Epithelial cell of proximal tubule (primary cell): ENCODE results near the gene KLF11. TPM values are rescaled to one million over a fixed set of nuclear protein-coding genes. Genes with fewer than 3 reads are reported as not detected.

Experiments used
- DNase-seq: peaks from one replicate; pipeline ENCODE4 v3.0.0-alpha.2; 2011; ENCODE audit warnings: low read depth
- H3K4me3 ChIP-seq: 2 replicates; pipeline ENCODE4 v1.5.1; 2011; ENCODE audit warnings: low read depth, mild to moderate bottlenecking, low read length
- CTCF ChIP-seq: conservative IDR thresholded peaks from 2 replicates; pipeline ENCODE4 v1.5.1; 2012; ENCODE audit warnings: low read depth, mild to moderate bottlenecking, low read length
- total RNA-seq: library from RNA; depleted of rRNA; stranded (reverse); fragments of >200 nt; gene quantifications from 2 replicates; pipeline ENCODE4 v1.2.3, GENCODE V29; 2015

KLF11 gene
- total RNA-seq, 1 donor from 2014 or later, result 9.3 TPM

GRCh38 chr2:10038716-10039115 is 4.6 kb upstream of the KLF11 start:
- H3K4me3 ChIP-seq, result no peak overlapping the region
- no peak for DNase-seq
- no peak for TF ChIP-seq CTCF

DNA sequence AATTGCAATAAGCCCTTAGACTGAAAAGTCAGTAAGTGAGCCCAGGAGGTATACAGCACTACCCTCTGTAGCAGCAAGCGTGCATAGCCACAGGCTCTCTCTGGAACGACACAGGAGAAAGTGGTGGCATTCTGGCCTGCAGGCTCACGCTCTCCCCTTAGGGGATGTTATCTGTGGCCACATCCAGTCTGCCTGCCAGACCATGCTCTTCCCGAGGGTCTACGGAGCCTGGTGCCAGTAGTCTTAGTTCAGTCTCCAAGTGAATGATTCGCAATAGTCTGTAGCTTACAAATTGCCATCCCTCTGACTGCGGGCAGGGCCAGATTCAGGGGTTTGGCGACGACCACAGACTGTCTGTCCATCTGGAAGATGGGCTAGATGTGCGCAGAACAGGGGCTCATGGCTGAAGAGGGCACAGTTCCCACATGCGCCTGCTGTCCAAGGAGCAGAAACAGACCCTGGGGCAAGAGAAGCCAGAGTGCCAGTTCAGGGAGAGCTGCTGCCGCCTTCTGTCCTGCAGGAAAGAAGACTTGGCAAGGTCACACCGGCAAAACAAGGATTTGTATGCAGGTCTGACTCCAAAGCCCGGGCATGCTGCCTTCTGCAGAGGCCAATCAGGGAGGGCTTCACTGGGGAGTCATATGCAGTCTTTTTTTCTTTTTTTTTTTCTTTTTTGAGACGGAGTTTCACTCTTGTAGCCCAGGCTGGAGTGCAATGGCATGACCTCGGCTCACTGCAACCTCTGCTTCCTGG is 3.5 kb upstream of the KLF11 start:
- no peak overlapping the region for H3K4me3 ChIP-seq
- no peak for DNase-seq
- TF ChIP-seq CTCF, result no peak

- no peak for TF ChIP-seq CTCF
- DNase-seq, result no peak
- H3K4me3 ChIP-seq, result no peak overlapping the region
Observed at GRCh38 chr2:10041711-10042110, 1.6 kb upstream of the KLF11 start.

DNA sequence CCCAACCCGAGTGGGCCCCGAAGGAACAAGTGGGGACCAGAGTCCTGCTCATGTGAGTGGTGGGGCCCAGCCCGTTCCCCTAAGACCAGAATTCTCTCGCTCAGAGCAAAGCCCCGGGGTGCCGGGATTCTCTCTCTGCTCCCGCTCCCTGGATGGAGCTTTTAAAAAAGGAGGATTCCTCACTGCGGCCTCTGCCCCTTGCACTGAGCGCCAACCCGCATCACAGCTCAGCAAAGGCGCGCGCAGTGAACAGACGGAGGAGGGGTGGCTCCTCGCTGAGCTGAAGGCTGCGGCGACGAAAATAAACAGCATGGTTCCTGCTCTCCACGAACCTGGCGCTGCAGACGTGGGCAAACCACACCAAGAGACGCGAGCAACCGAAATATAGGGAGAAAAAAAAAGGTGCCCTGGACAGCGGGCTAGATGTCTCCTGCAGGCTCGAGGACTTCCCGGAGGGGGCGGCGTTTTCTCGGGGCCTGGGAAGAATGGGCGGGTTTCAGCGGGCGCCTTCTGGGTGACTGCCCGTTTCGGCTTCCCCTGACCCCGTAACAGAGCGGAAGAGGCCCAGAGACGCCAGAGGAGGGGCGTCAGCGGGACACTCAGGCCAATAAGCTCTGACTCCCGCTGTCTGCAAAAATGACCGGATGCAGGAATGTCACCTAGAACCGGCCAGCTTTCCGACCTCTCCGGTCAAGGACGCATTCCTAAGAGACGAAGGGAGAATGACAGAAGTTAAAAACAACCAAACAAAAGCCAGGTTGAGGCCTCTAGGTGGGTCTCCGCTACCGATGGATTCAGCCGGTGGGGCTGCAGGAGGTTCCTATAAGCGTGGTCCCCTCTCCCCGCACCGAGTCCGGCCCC is 819 bp upstream of the KLF11 start:
- TF ChIP-seq CTCF, result peak; percentile 12
- no peak for DNase-seq
- H3K4me3 ChIP-seq, result peak overlapping the region; percentile 68

GRCh38 chr2:10043906-10044601 is 704 bp downstream of the KLF11 start:
- no peak for DNase-seq
- peak overlapping the region; percentile 72 for H3K4me3 ChIP-seq
- TF ChIP-seq CTCF, result no peak

- TF ChIP-seq CTCF, result no peak
- H3K4me3 ChIP-seq, result peak overlapping the region; percentile 38
- no peak for DNase-seq
Observed at GRCh38 chr2:10045561-10046355, 2.4 kb downstream of the KLF11 start.
